Liver (tissue), 9 donors: Measurements from ENCODE around the gene GRIN3A. TPM values are rescaled to one million over a fixed set of nuclear protein-coding genes. Genes with fewer than 3 reads are reported as not detected.
"Not testable (repeated sequence)": the region's sequence is repeated elsewhere in the genome, so short reads cannot be mapped to it uniquely, and the experiment has no call there.

Experiments
- DNase-seq: peaks from one replicate; pipeline ENCODE4 v3.0.0-alpha.2; 2017; ENCODE audit warnings: low spot score
- H3K27ac ChIP-seq, 2 donors: one replicate each; pipeline ENCODE4 v1.7.0; 2013; ENCODE audit warnings: inconsistent platforms in 2 of 2, low read length in 2 of 2, control low read depth in 1 of 2, low read depth in 1 of 2, mild to moderate bottlenecking in 1 of 2
- H3K27me3 ChIP-seq, 4 donors: one replicate each; pipeline versions ENCODE4 v1.6.1 to v1.7.0; 2013; ENCODE audit warnings: low read length in 3 of 4, inconsistent platforms in 1 of 4, mild to moderate bottlenecking in 1 of 4, moderate library complexity in 1 of 4; ENCODE audit not compliant: control insufficient read depth in 4 of 4, insufficient read depth in 4 of 4
- H3K36me3 ChIP-seq, 4 donors: one replicate each; pipeline versions ENCODE4 v1.6.1 to v1.7.0; 2013; ENCODE audit warnings: low read length in 3 of 4, mild to moderate bottlenecking in 3 of 4, low read depth in 1 of 4, moderate library complexity in 1 of 4; ENCODE audit not compliant: control insufficient read depth in 4 of 4, insufficient read depth in 3 of 4
- H3K4me1 ChIP-seq, 4 donors: one replicate each; pipeline versions ENCODE4 v1.6.1 to v1.7.0; 2013; ENCODE audit warnings: low read length in 3 of 4, mild to moderate bottlenecking in 3 of 4, moderate library complexity in 1 of 4; ENCODE audit not compliant: control insufficient read depth in 4 of 4, insufficient read depth in 4 of 4
- H3K4me3 ChIP-seq, 3 donors: one replicate each; pipeline versions ENCODE4 v1.6.1 to v1.7.0; 2013; ENCODE audit warnings: low read length in 3 of 3, control low read depth in 1 of 3, low read depth in 1 of 3, mild to moderate bottlenecking in 1 of 3
- H3K9ac ChIP-seq, 2 donors: one replicate each; pipeline ENCODE4 v1.7.0; 2013; ENCODE audit warnings: low read length in 2 of 2, mild to moderate bottlenecking in 2 of 2, moderate library complexity in 2 of 2, control low read depth in 1 of 2, low read depth in 1 of 2
- H3K9me3 ChIP-seq, 4 donors: one replicate each; pipeline versions ENCODE4 v1.6.1 to v1.7.0; 2013; ENCODE audit warnings: low read length in 3 of 4; ENCODE audit not compliant: control insufficient read depth in 4 of 4
- EGR1 ChIP-seq, 2 donors: IDR thresholded peaks; 2 replicates each; pipeline ENCODE4 v1.6.1; 2016 to 2018; ENCODE audit warnings: antibody characterized with exemption in 2 of 2, low read depth in 2 of 2
- FOXA1 ChIP-seq: IDR thresholded peaks from 2 replicates; pipeline ENCODE4 v1.6.1; 2016; ENCODE audit warnings: antibody characterized with exemption
- FOXA2 ChIP-seq: IDR thresholded peaks from 2 replicates; pipeline ENCODE4 v1.6.1; 2016; ENCODE audit warnings: antibody characterized with exemption
- GABPA ChIP-seq, 2 donors: IDR thresholded peaks in 1 of 2; conservative IDR thresholded peaks in 1 of 2; 2 replicates each; pipeline ENCODE4 v1.6.1; 2016; ENCODE audit warnings: antibody characterized with exemption in 2 of 2, mild to moderate bottlenecking in 1 of 2, moderate library complexity in 1 of 2
- HNF4A ChIP-seq, 2 donors: conservative IDR thresholded peaks; 2 replicates each; pipeline ENCODE4 v1.6.1; 2016; ENCODE audit warnings: antibody characterized with exemption in 2 of 2, mild to moderate bottlenecking in 2 of 2
- HNF4G ChIP-seq: IDR thresholded peaks from 2 replicates; pipeline ENCODE4 v1.6.1; 2016; ENCODE audit warnings: antibody characterized with exemption
- JUND ChIP-seq, 2 donors: IDR thresholded peaks; 2 replicates each; pipeline ENCODE4 v1.6.1; 2016; ENCODE audit warnings: antibody characterized with exemption in 2 of 2
- MAX ChIP-seq: IDR thresholded peaks from 2 replicates; pipeline ENCODE4 v1.6.1; 2016; ENCODE audit warnings: antibody characterized with exemption
- NR2F2 ChIP-seq: IDR thresholded peaks from 2 replicates; pipeline ENCODE4 v1.6.1; 2016; ENCODE audit warnings: antibody characterized with exemption
- RAD21 ChIP-seq, 2 donors: IDR thresholded peaks; 2 replicates each; pipeline ENCODE4 v1.6.1; 2016; ENCODE audit warnings: antibody characterized with exemption in 2 of 2, mild to moderate bottlenecking in 2 of 2
- RXRA ChIP-seq, 2 donors: IDR thresholded peaks; 2 replicates each; pipeline ENCODE4 v1.6.1; 2017 to 2018; ENCODE audit warnings: antibody characterized with exemption in 2 of 2, mild to moderate bottlenecking in 1 of 2
- SP1 ChIP-seq: IDR thresholded peaks from 2 replicates; pipeline ENCODE4 v1.6.1; 2018; ENCODE audit warnings: antibody characterized with exemption, mild to moderate bottlenecking
- TAF1 ChIP-seq: conservative IDR thresholded peaks from 2 replicates; pipeline ENCODE4 v1.6.1; 2016; ENCODE audit warnings: antibody characterized with exemption, mild to moderate bottlenecking
- YY1 ChIP-seq: IDR thresholded peaks from 2 replicates; pipeline ENCODE4 v1.6.1; 2016; ENCODE audit warnings: antibody characterized with exemption, mild to moderate bottlenecking
- ZBTB33 ChIP-seq: IDR thresholded peaks from 2 replicates; pipeline ENCODE4 v1.6.1; 2016; ENCODE audit warnings: antibody characterized with exemption
- WGBS: extraction: QIAGEN DNeasy Blood & Tissue Kit; methylation state at CpG from one replicate; pipeline ENCODE4 v1.1.7; 2013; 5-methylcytosine and 5-hydroxymethylcytosine counted together
- polyA plus RNA-seq, 2 donors: library from polyadenylated mRNA; stranded (reverse) in 1 of 2; unstranded in 1 of 2; fragments of 200-250 nt in 1 of 2; fragments of >200 nt in 1 of 2; fragmentation: Nextera tagmentation in 1 of 2; extraction: Ambion mirVana in 1 of 2; gene quantifications; one replicate each; pipeline versions ENCODE4 v1.2.1 to v1.2.3, GENCODE V29; 2013 to 2015
- total RNA-seq, 2 donors: library from RNA; depleted of rRNA; stranded (reverse); fragments of >200 nt; gene quantifications; one replicate each; pipeline ENCODE4 v1.2.3, GENCODE V29; 2014
- TF ChIP-seq, protein P1 (sequence below): IDR thresholded peaks from 2 replicates; pipeline ENCODE4 v1.6.1; 2016; ENCODE audit warnings: antibody characterized with exemption
- TF ChIP-seq, protein P2 (sequence below): IDR thresholded peaks from 2 replicates; pipeline ENCODE4 v1.6.1; 2016; ENCODE audit warnings: antibody characterized with exemption, mild to moderate bottlenecking
- TF ChIP-seq, protein P3 (sequence below): fragments of 150-350 bp; IDR thresholded peaks from 2 replicates; pipeline ENCODE4 v1.5.1; 2017; ENCODE audit warnings: improper control_type of control experiment, low read depth, low read length; ENCODE audit not compliant: missing input control
- donor health status: healthy.
- donor health status: healthy.
- donor health status: healthy.
- donor health status: healthy.
- donor health status: healthy.

GRIN3A gene
- total and polyA plus RNA-seq, 4 donors = under 0.01 to 0.23 (median 0.09) TPM

DNA sequence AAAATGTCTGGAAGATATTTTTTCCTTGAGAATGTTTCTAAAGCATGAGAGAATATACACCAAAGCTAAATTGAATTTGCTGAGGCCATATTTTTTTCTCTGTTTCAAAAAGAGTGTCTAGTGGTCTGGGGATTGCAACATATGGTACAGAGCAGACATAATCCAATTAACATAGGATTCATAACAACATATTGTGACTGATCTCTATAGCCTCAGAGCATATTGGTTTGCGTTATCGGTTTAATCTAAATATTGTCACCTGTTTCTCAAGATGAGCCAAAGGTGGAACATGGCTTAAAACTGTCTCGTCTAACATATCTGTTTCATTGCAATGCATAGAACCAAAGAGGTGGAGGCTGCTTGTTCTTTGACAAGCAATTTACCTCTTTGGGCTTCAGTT, 147.5 kb downstream of the GRIN3A start:
- no peaks in the 10 kb centered on the region for H3K27me3 ChIP-seq
- DNase-seq = no peak
- 92% methylated on average over 3 of the region's 3 CpGs for WGBS
- H3K36me3 ChIP-seq = no peaks in the 10 kb centered on the region
- no peaks in the 10 kb centered on the region for H3K4me1 ChIP-seq
- no peak overlapping the region for H3K9ac ChIP-seq
- no peak overlapping the region for H3K4me3 ChIP-seq
- no peaks in the 10 kb centered on the region for H3K9me3 ChIP-seq
- no peak overlapping the region for H3K27ac ChIP-seq
- TF ChIP-seq TAF1 = no peak
- TF ChIP-seq MAX = no peak

- H3K4me3 ChIP-seq = not testable (repeated sequence)
- WGBS = 88% methylated on average over 6 of the region's 6 CpGs
Measured at GRCh38 chr9:101590074-101590473, 148.4 kb downstream of the GRIN3A start.

DNA sequence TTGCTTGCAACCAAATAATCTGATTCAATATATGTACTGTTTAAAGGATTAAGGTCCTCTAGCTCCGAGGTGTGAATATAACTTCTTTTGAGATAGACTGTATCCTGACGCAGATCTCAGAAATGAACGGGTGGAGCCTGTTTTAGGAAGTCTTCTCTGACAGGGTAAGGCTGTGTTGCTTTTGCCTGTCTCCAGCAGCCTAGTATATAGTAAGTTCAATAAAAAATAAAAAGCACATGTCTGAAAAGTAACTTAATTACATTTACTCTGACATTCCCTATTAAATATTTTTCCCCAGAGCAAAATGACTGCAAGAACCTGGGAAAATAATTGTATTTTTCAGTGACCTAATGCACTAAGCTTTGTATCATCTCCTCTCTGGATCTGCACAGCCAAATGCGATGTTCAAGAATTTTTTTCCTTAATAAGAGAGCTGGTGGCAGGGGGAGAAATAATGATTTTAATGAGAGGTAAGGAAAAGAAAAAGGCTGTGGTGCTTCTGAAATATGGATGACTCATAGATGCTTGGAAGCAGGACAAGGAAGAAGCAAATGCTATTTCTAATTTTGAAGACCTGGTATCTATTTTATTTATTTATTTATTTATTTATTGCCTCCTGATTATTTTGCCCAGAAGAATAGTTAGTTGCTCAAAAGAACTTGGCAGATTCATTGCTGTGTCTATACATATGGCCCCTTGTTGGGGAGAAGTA, 151.0 kb downstream of the GRIN3A start:
- no peak overlapping the region for H3K9ac ChIP-seq
- no peak for DNase-seq
- WGBS = 87% methylated on average over 4 of the region's 4 CpGs
- TF ChIP-seq EGR1 (IDR thresholded peaks at IDR 0.05; ENCODE audit: low read depth in 2 of 2) (no peak), HNF4G (no peak), FOXA2 (no peak), NR2F2 (no peak), FOXA1 (no peak), MAX (no peak), JUND (IDR thresholded peaks at IDR 0.05) (no peak), HNF4A (conservative IDR thresholded peaks at IDR 0.05) (no peak), YY1 (no peak), SP1 (no peak), TAF1 (no peak), RAD21 (IDR thresholded peaks at IDR 0.05) (no peak), ZBTB33 (no peak), RXRA (IDR thresholded peaks at IDR 0.05) (no peak), GABPA (IDR thresholded peaks at IDR 0.05 in 1 of 2, conservative IDR thresholded peaks at IDR 0.05 in 1 of 2) (no peak)
- TF ChIP-seq, protein P1, sequence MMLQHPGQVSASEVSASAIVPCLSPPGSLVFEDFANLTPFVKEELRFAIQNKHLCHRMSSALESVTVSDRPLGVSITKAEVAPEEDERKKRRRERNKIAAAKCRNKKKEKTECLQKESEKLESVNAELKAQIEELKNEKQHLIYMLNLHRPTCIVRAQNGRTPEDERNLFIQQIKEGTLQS = no peak
- TF ChIP-seq, protein P2, sequence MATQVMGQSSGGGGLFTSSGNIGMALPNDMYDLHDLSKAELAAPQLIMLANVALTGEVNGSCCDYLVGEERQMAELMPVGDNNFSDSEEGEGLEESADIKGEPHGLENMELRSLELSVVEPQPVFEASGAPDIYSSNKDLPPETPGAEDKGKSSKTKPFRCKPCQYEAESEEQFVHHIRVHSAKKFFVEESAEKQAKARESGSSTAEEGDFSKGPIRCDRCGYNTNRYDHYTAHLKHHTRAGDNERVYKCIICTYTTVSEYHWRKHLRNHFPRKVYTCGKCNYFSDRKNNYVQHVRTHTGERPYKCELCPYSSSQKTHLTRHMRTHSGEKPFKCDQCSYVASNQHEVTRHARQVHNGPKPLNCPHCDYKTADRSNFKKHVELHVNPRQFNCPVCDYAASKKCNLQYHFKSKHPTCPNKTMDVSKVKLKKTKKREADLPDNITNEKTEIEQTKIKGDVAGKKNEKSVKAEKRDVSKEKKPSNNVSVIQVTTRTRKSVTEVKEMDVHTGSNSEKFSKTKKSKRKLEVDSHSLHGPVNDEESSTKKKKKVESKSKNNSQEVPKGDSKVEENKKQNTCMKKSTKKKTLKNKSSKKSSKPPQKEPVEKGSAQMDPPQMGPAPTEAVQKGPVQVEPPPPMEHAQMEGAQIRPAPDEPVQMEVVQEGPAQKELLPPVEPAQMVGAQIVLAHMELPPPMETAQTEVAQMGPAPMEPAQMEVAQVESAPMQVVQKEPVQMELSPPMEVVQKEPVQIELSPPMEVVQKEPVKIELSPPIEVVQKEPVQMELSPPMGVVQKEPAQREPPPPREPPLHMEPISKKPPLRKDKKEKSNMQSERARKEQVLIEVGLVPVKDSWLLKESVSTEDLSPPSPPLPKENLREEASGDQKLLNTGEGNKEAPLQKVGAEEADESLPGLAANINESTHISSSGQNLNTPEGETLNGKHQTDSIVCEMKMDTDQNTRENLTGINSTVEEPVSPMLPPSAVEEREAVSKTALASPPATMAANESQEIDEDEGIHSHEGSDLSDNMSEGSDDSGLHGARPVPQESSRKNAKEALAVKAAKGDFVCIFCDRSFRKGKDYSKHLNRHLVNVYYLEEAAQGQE = no peak
- TF ChIP-seq, protein P3, sequence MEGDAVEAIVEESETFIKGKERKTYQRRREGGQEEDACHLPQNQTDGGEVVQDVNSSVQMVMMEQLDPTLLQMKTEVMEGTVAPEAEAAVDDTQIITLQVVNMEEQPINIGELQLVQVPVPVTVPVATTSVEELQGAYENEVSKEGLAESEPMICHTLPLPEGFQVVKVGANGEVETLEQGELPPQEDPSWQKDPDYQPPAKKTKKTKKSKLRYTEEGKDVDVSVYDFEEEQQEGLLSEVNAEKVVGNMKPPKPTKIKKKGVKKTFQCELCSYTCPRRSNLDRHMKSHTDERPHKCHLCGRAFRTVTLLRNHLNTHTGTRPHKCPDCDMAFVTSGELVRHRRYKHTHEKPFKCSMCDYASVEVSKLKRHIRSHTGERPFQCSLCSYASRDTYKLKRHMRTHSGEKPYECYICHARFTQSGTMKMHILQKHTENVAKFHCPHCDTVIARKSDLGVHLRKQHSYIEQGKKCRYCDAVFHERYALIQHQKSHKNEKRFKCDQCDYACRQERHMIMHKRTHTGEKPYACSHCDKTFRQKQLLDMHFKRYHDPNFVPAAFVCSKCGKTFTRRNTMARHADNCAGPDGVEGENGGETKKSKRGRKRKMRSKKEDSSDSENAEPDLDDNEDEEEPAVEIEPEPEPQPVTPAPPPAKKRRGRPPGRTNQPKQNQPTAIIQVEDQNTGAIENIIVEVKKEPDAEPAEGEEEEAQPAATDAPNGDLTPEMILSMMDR = no peak
- H3K4me1 ChIP-seq = no peaks in the 10 kb centered on the region
- no peak overlapping the region for H3K4me3 ChIP-seq
- H3K9me3 ChIP-seq = no peaks in the 10 kb centered on the region
- H3K27ac ChIP-seq = no peak overlapping the region
- no peaks in the 10 kb centered on the region for H3K36me3 ChIP-seq
- no peaks in the 10 kb centered on the region for H3K27me3 ChIP-seq

More at GRCh38 chr9:101590074-101590473, 148.4 kb downstream of the GRIN3A start:
- not testable (repeated sequence) for H3K27me3 ChIP-seq, H3K4me1 ChIP-seq, H3K27ac ChIP-seq, H3K9me3 ChIP-seq, DNase-seq, H3K36me3 ChIP-seq, H3K9ac ChIP-seq
